ENCODE results near the gene POU3F2.

- TF ChIP-seq, protein P1, sequence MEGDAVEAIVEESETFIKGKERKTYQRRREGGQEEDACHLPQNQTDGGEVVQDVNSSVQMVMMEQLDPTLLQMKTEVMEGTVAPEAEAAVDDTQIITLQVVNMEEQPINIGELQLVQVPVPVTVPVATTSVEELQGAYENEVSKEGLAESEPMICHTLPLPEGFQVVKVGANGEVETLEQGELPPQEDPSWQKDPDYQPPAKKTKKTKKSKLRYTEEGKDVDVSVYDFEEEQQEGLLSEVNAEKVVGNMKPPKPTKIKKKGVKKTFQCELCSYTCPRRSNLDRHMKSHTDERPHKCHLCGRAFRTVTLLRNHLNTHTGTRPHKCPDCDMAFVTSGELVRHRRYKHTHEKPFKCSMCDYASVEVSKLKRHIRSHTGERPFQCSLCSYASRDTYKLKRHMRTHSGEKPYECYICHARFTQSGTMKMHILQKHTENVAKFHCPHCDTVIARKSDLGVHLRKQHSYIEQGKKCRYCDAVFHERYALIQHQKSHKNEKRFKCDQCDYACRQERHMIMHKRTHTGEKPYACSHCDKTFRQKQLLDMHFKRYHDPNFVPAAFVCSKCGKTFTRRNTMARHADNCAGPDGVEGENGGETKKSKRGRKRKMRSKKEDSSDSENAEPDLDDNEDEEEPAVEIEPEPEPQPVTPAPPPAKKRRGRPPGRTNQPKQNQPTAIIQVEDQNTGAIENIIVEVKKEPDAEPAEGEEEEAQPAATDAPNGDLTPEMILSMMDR (IDR thresholded peaks at IDR 0.05 in 4 of 5, conservative IDR thresholded peaks at IDR 0.05 in 1 of 5), result no peak
- TF ChIP-seq POLR2A (IDR thresholded peaks at IDR 0.05), result no peak
Observed at GRCh38 chr6:98828941-98829411, 5.4 kb upstream of the POU3F2 start.

Data from gastrocnemius medialis (tissue), 4 donors.